Testis (tissue), 2 donors: ENCODE measurements around the gene RTL1.

Experiments used
- POLR2A ChIP-seq: fragments of 450-650 bp; IDR thresholded peaks from one replicate; pipeline ENCODE4 v1.6.1; 2017; ENCODE audit warnings: antibody characterized with exemption, mild to moderate bottlenecking, moderate library complexity
- TF ChIP-seq, protein P1 (sequence below), 3 experiments: fragments of 450-650 bp in 2 of 3; fragments of 200-600 bp in 1 of 3; sonication (generic) in 1 of 3; IDR thresholded peaks; one replicate each; pipeline ENCODE4 v1.5.1; 2016 to 2019; ENCODE audit warnings: antibody characterized with exemption in 3 of 3, mild to moderate bottlenecking in 2 of 3, moderate library complexity in 1 of 3

DNA sequence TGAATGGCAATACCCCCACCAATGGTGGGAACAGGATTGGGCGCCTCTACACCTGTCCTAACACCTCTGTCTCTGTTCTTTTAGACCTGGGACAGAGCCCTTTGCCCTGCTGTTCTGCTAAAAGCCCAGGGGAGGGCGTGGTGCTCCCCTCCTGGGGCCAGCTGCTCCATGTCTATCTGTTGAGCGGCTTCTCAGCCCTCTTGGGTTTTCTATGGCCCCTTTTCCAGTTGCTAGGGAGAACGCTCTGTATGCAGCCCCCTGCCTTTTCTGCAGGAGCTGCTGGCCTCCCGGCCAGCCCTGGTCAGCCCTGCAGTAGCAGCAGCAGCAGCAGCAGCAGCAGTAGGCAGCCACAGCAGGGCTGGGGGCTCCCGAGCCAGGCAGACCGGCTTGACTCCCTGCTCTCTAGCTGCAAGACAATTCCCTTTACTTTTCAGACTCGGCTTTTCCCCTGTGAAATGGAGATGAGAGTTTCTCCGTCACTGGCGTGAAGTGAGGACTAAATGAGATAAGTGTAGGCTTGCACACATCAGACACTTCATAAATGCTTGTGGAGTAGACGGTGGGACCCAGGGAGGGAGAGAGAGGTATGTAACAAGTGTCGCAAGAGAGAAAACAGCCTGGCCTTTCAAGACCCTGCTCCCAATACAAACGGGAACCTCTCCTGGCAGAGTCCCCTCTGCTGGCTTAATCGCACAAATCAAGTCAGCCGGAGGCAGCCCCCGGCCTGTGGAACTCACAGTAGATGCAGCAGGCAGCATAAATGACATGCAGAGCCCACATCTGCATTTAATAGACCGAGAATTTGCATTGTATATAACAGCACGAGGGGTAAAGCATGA, 1.0 kb downstream of the RTL1 start:
- TF ChIP-seq, protein P1, sequence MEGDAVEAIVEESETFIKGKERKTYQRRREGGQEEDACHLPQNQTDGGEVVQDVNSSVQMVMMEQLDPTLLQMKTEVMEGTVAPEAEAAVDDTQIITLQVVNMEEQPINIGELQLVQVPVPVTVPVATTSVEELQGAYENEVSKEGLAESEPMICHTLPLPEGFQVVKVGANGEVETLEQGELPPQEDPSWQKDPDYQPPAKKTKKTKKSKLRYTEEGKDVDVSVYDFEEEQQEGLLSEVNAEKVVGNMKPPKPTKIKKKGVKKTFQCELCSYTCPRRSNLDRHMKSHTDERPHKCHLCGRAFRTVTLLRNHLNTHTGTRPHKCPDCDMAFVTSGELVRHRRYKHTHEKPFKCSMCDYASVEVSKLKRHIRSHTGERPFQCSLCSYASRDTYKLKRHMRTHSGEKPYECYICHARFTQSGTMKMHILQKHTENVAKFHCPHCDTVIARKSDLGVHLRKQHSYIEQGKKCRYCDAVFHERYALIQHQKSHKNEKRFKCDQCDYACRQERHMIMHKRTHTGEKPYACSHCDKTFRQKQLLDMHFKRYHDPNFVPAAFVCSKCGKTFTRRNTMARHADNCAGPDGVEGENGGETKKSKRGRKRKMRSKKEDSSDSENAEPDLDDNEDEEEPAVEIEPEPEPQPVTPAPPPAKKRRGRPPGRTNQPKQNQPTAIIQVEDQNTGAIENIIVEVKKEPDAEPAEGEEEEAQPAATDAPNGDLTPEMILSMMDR (IDR thresholded peaks at IDR 0.05), result no peak
- TF ChIP-seq POLR2A, result no peak
